ENCODE measurements around the gene CHRNG. TPM values are rescaled to one million over a fixed set of nuclear protein-coding genes. Genes with fewer than 3 reads are reported as not detected.

CHRNG gene
- total RNA-seq, 1 donor from 2014 or later: not detected

DNA sequence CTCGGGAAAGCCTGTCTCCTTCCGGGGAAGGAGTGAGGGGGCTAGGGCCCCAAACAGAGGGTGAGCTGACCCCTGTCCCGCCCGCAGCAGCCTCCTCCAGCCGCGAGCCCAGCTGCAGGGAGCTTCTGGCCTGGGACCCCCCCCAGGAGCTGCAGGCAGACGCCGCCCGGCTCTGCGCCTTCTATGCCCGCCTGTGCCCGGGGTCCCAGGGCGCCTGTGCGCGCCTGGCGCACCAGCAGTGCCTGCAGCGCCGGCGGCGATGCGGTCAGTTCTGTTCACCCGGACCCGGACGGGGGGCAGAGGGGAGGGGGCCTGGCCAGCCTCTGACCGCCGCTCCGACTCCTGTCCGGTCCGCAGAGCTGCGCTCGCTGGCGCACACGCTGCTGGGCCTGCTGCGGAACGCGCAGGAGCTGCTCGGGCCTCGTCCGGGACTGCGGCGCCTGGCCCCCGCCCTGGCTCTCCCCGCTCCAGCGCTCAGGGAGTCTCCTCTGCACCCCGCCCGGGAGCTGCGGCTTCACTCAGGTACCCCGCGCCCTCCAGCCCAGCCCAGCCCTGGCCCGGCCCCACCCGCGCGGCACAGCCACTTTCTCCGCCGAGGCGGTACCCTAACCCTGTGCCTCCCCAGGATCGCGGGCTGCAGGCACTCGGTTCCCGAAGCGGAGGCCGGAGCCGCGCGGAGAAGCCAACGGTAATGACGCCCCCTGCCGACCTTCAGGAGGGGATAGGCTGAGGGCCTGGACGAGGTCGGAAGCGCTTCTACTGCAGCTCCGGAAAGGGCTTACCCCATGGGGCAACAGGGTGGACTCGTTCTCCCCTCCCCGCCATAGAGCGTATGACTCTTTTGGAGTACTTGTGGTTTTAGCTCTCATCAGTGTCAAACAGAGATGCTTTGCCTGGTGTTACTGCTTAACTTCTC is 15.6 kb upstream of the CHRNG start:
- peaks cover 48% of the 10 kb centered on the region for H3K27me3 Mint-ChIP-seq (ENCODE audit: low read depth, unreplicated experiment)
- no peak overlapping the region for H3K27ac ChIP-seq (ENCODE audit: low read depth, low read length)
- peaks cover 42% of the 10 kb centered on the region for H3K27me3 ChIP-seq (ENCODE audit: insufficient read depth, low read length)
- H3K9ac ChIP-seq (ENCODE audit: low read length): no peak overlapping the region
- H3K9me3 Mint-ChIP-seq (ENCODE audit: unreplicated experiment): no peaks in the 10 kb centered on the region
- H3K36me3 Mint-ChIP-seq (ENCODE audit: low read depth, unreplicated experiment): no peaks in the 10 kb centered on the region
- FAIRE-seq (no peak), DNase-seq (ENCODE audit: low read depth) (peak; percentile 6)
- H3K27ac Mint-ChIP-seq (ENCODE audit: unreplicated experiment): no peak overlapping the region
- H2AFZ ChIP-seq (ENCODE audit: low read depth, low read length): no peak overlapping the region
- TF ChIP-seq, protein P1, sequence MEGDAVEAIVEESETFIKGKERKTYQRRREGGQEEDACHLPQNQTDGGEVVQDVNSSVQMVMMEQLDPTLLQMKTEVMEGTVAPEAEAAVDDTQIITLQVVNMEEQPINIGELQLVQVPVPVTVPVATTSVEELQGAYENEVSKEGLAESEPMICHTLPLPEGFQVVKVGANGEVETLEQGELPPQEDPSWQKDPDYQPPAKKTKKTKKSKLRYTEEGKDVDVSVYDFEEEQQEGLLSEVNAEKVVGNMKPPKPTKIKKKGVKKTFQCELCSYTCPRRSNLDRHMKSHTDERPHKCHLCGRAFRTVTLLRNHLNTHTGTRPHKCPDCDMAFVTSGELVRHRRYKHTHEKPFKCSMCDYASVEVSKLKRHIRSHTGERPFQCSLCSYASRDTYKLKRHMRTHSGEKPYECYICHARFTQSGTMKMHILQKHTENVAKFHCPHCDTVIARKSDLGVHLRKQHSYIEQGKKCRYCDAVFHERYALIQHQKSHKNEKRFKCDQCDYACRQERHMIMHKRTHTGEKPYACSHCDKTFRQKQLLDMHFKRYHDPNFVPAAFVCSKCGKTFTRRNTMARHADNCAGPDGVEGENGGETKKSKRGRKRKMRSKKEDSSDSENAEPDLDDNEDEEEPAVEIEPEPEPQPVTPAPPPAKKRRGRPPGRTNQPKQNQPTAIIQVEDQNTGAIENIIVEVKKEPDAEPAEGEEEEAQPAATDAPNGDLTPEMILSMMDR (IDR thresholded peaks at IDR 0.05; ENCODE audit: insufficient read depth, low read depth, low read length): no peak
- peak; percentile 43 for TF ChIP-seq EZH2 (IDR thresholded peaks at IDR 0.05; ENCODE audit: insufficient read depth, low read length)
- no peaks in the 10 kb centered on the region for H3K36me3 ChIP-seq (ENCODE audit: insufficient read depth, low read length)
- H3K4me3 Mint-ChIP-seq (ENCODE audit: unreplicated experiment): no peak overlapping the region
- no peaks in the 10 kb centered on the region for H3K79me2 ChIP-seq (ENCODE audit: insufficient read depth, low read length)
- H3K9me3 ChIP-seq (ENCODE audit: insufficient read depth, low read depth, low read length): no peaks in the 10 kb centered on the region
- H3K4me2 ChIP-seq (ENCODE audit: low read length): peak overlapping the region; percentile 66
- H3K4me1 ChIP-seq (ENCODE audit: insufficient read depth, low read length): no peaks in the 10 kb centered on the region
- H4K20me1 ChIP-seq (ENCODE audit: insufficient read depth, low read length): peaks cover 5% of the 10 kb centered on the region
- H3K4me3 ChIP-seq (ENCODE audit: insufficient read depth, low read depth, low read length): no peak overlapping the region
- H3K4me1 Mint-ChIP-seq (ENCODE audit: low read depth, unreplicated experiment): peaks cover 4% of the 10 kb centered on the region

GRCh38 chr2:232524771-232525170 is 14.7 kb upstream of the CHRNG start:
- FAIRE-seq (no peak), DNase-seq (ENCODE audit: low read depth) (no peak)
- Mint-ChIP-seq H3K27ac (ENCODE audit: unreplicated experiment) (no peak overlapping the region), H3K36me3 (ENCODE audit: low read depth, unreplicated experiment) (no peaks in the 10 kb centered on the region), H3K4me3 (ENCODE audit: unreplicated experiment) (no peak overlapping the region), H3K27me3 (ENCODE audit: low read depth, unreplicated experiment) (peaks cover 48% of the 10 kb centered on the region), H3K9me3 (ENCODE audit: unreplicated experiment) (no peaks in the 10 kb centered on the region), H3K4me1 (ENCODE audit: low read depth, unreplicated experiment) (peaks cover 4% of the 10 kb centered on the region)
- peaks cover 5% of the 10 kb centered on the region for H4K20me1 ChIP-seq (ENCODE audit: insufficient read depth, low read length)
- H3K36me3 ChIP-seq (ENCODE audit: insufficient read depth, low read length): no peaks in the 10 kb centered on the region
- no peak overlapping the region for H2AFZ ChIP-seq (ENCODE audit: low read depth, low read length)
- H3K79me2 ChIP-seq (ENCODE audit: insufficient read depth, low read length): no peaks in the 10 kb centered on the region
- no peak for TF ChIP-seq EZH2 (IDR thresholded peaks at IDR 0.05; ENCODE audit: insufficient read depth, low read length)
- TF ChIP-seq, protein P1 (IDR thresholded peaks at IDR 0.05; ENCODE audit: insufficient read depth, low read depth, low read length): no peak
- peaks cover 34% of the 10 kb centered on the region for H3K27me3 ChIP-seq (ENCODE audit: insufficient read depth, low read length)
- H3K4me1 ChIP-seq (ENCODE audit: insufficient read depth, low read length): no peaks in the 10 kb centered on the region
- H3K9me3 ChIP-seq (ENCODE audit: insufficient read depth, low read depth, low read length): no peaks in the 10 kb centered on the region
- H3K9ac ChIP-seq (ENCODE audit: low read length): no peak overlapping the region
- H3K4me3 ChIP-seq (ENCODE audit: insufficient read depth, low read depth, low read length): no peak overlapping the region
- H3K4me2 ChIP-seq (ENCODE audit: low read length): no peak overlapping the region
- no peak overlapping the region for H3K27ac ChIP-seq (ENCODE audit: low read depth, low read length)

GRCh38 chr2:232525199-232525598 is 14.3 kb upstream of the CHRNG start:
- Histone ChIP-seq H3K4me1 (ENCODE audit: insufficient read depth, low read length) (no peaks in the 10 kb centered on the region), H3K27ac (ENCODE audit: low read depth, low read length) (no peak overlapping the region), H3K9me3 (ENCODE audit: insufficient read depth, low read depth, low read length) (no peaks in the 10 kb centered on the region), H3K4me2 (ENCODE audit: low read length) (no peak overlapping the region), H3K27me3 (ENCODE audit: insufficient read depth, low read length) (peaks cover 33% of the 10 kb centered on the region), H3K4me3 (ENCODE audit: insufficient read depth, low read depth, low read length) (no peak overlapping the region), H3K79me2 (ENCODE audit: insufficient read depth, low read length) (no peaks in the 10 kb centered on the region), H4K20me1 (ENCODE audit: insufficient read depth, low read length) (peaks cover 5% of the 10 kb centered on the region), H2AFZ (ENCODE audit: low read depth, low read length) (no peak overlapping the region), H3K9ac (ENCODE audit: low read length) (no peak overlapping the region), H3K36me3 (ENCODE audit: insufficient read depth, low read length) (no peaks in the 10 kb centered on the region)
- peaks cover 4% of the 10 kb centered on the region for H3K4me1 Mint-ChIP-seq (ENCODE audit: low read depth, unreplicated experiment)
- H3K4me3 Mint-ChIP-seq (ENCODE audit: unreplicated experiment): no peak overlapping the region
- no peak overlapping the region for H3K27ac Mint-ChIP-seq (ENCODE audit: unreplicated experiment)
- H3K27me3 Mint-ChIP-seq (ENCODE audit: low read depth, unreplicated experiment): peaks cover 48% of the 10 kb centered on the region
- no peak for TF ChIP-seq EZH2 (IDR thresholded peaks at IDR 0.05; ENCODE audit: insufficient read depth, low read length)
- TF ChIP-seq, protein P1 (IDR thresholded peaks at IDR 0.05; ENCODE audit: insufficient read depth, low read depth, low read length): no peak
- FAIRE-seq: no peak
- no peaks in the 10 kb centered on the region for H3K36me3 Mint-ChIP-seq (ENCODE audit: low read depth, unreplicated experiment)
- DNase-seq (ENCODE audit: low read depth): no peak
- H3K9me3 Mint-ChIP-seq (ENCODE audit: unreplicated experiment): no peaks in the 10 kb centered on the region
